Brain microvascular endothelial cell (primary cell): ENCODE data around the gene URB1.

Experiments used
- DNase-seq: peaks from one replicate; pipeline ENCODE4 v3.0.0-alpha.2; 2020
- H3K27ac ChIP-seq: fragments of 250-450 bp; sonication (Bioruptor Pico); 2 replicates; pipeline ENCODE4 v1.5.1; 2020; ENCODE audit warnings: mild to moderate bottlenecking, moderate library complexity
- H3K27me3 ChIP-seq: fragments of 250-450 bp; sonication (Bioruptor Pico); replicated peaks from 2 replicates; pipeline ENCODE4 v1.5.1; 2020; ENCODE audit warnings: mild to moderate bottlenecking
- H3K36me3 ChIP-seq: fragments of 250-450 bp; sonication (Bioruptor Pico); replicated peaks from 2 replicates; pipeline ENCODE4 v1.5.1; 2020; ENCODE audit warnings: mild to moderate bottlenecking
- H3K4me3 ChIP-seq: 2 replicates; pipeline ENCODE4 v1.5.1; 2011; ENCODE audit warnings: low read depth, mild to moderate bottlenecking, control low read depth, low read length, moderate library complexity
- in situ Hi-C: cut with HindIII; loops from 2 replicates; pipeline ENCODE4 v1.10.0; 2017; ENCODE audit warnings: low sequenced_read_pairs, low pct_ligation_motif_present
- TF ChIP-seq, protein P1 (sequence below): IDR thresholded peaks from 2 replicates; pipeline ENCODE4 v1.5.1; 2011; ENCODE audit warnings: low read depth, mild to moderate bottlenecking, moderate library complexity, low read length, control low read depth, inconsistent platforms; ENCODE audit errors: missing control alignments

The URB1 gene

DNA sequence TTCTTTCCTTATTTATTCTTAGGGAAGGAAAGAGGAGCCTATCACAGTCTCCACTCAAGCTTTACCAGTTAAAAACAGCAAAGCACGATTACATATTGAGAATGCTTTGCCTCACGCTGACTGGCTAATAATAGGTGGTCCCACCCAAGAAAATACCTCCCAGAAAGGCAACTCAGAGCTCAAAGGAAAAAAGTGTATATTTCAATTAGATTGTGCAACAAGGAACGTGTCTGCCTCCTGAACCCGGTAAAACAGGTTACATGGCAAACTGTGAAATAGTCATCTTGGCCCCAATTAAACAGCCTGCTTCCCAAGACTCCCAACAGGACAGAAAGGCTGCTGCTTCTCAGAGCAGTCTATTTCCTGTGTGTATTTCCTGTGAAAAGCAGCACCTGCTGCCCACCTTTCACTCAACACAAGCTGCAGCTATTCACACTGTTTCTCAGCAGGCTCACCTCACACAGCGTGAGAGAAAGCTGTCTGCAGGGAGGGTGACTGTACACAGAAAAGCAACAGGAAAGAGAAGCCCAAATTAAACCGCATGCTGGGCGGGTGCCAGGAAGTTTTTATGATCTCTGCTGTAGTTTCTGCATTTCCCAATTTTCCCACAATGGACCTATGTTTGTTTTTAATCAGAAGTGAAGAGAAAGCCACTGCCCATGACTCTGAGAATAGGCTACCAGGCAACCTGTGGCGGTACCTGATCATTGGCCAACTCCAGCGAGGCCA, 44.0 kb downstream of the URB1 start:
- Histone ChIP-seq H3K4me3 (no peak overlapping the region), H3K36me3 (peaks cover 92% of the 10 kb centered on the region), H3K27me3 (no peaks in the 10 kb centered on the region), H3K27ac (no peak overlapping the region)
- in situ Hi-C loops, result no loop called here
- TF ChIP-seq, protein P1, sequence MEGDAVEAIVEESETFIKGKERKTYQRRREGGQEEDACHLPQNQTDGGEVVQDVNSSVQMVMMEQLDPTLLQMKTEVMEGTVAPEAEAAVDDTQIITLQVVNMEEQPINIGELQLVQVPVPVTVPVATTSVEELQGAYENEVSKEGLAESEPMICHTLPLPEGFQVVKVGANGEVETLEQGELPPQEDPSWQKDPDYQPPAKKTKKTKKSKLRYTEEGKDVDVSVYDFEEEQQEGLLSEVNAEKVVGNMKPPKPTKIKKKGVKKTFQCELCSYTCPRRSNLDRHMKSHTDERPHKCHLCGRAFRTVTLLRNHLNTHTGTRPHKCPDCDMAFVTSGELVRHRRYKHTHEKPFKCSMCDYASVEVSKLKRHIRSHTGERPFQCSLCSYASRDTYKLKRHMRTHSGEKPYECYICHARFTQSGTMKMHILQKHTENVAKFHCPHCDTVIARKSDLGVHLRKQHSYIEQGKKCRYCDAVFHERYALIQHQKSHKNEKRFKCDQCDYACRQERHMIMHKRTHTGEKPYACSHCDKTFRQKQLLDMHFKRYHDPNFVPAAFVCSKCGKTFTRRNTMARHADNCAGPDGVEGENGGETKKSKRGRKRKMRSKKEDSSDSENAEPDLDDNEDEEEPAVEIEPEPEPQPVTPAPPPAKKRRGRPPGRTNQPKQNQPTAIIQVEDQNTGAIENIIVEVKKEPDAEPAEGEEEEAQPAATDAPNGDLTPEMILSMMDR, result no peak
- DNase-seq, result no peak

DNA sequence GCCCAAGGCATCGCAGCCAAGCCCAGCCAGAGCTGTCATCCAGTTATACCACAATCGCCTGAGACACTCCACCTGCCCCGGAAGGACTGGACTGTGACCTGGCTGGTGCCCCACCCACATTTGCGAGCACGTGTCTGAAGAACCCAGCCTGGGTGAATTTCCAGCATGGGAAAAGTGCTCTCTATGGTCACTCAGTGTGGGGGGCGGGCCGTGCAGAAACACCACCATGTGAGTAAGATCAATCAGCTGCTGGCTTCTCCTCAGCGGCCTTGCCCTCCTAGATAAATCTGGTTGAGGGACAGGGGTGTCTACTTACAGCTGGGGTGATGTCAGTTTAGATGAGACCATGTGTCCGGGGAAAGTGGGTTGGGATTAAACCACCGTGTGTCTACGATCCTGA, 44.8 kb downstream of the URB1 start:
- no peak overlapping the region for H3K27ac ChIP-seq

GRCh38 chr21:32347351-32347750, 45.5 kb downstream of the URB1 start:
- DNase-seq, result no peak
- Histone ChIP-seq H3K27me3 (no peaks in the 10 kb centered on the region), H3K27ac (no peak overlapping the region), H3K36me3 (peaks cover 85% of the 10 kb centered on the region), H3K4me3 (no peak overlapping the region)
- TF ChIP-seq, protein P1, result no peak
- in situ Hi-C loops, result no loop called here

More for the DNA sequence above, 44.8 kb downstream of the URB1 start:
- TF ChIP-seq, protein P1, result no peak
- in situ Hi-C loops, result no loop called here
- Histone ChIP-seq H3K36me3 (peaks cover 91% of the 10 kb centered on the region), H3K27me3 (no peaks in the 10 kb centered on the region), H3K4me3 (no peak overlapping the region)
- no peak for DNase-seq

- in situ Hi-C loops, result no loop called here
- H3K27me3 ChIP-seq, result no peaks in the 10 kb centered on the region
- DNase-seq, result no peak
- TF ChIP-seq, protein P1, result no peak
- no peak overlapping the region for H3K27ac ChIP-seq
- no peak overlapping the region for H3K4me3 ChIP-seq
- H3K36me3 ChIP-seq, result peaks cover 85% of the 10 kb centered on the region
These were observed 45.9 kb downstream of the URB1 start for GRCh38 chr21:32346951-32347350.

- Histone ChIP-seq H3K36me3 (peaks cover 60% of the 10 kb centered on the region), H3K27me3 (no peaks in the 10 kb centered on the region), H3K27ac (no peak overlapping the region), H3K4me3 (no peak overlapping the region)
- TF ChIP-seq, protein P1, result no peak
- in situ Hi-C loops, result no loop called here
- DNase-seq, result no peak
These were observed 51.7 kb downstream of the URB1 start for GRCh38 chr21:32340863-32341848.
